Stimulated activated naive CD4-positive, alpha-beta T cell treated with Interleukin-2 at 50 U/mL for 16 hours (primary cell): Measurements from ENCODE around the gene AEBP1.

Experiments used
- DNase-seq: peaks from one replicate; lab custom pipeline; 2025; lab: John Stamatoyannopoulos, UW

Gene AEBP1

GRCh38 chr7:44084701-44085100 is 19.4 kb upstream of the AEBP1 start:
- DNase-seq: no peak

DNA sequence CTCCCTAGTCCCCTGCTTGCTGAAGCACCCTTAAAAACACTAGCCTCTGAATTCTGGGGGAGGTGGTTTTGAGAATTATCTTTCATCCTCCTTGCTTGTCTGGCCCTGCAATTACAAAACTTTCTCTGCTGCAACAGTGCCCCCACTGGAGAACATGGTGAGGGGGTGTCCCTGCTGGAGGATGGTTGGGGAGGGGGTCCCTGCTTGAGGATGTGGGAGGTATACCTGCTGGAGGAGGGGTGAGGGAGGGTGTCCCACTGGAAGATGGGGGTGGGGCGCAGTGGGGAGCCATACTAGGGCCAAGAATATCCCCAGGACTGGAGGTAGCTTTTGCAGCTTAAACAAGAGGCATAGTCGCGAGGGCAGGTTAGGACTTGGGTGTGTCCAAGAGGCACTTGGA is 18.6 kb upstream of the AEBP1 start:
- DNase-seq: no peak

DNA sequence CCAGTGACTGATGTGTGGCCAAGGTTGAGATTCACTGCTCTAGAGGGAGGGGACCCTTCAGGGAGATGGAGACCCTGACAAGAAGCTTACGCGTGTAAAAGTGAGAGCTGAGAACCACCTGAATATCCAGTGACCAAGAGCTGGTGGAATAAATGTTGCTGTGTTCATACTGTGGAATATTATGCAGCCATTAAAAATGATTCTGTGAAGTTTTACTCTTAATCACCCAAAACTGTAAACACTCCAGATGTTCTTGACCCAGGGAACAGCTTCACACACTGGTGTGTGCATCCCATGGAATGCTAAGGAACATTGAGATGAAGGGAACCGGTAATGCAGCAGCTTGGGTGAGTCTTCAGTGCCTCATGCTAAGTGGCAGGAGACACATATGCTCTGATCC is 17.5 kb upstream of the AEBP1 start:
- no peak for DNase-seq

GRCh38 chr7:44087911-44088838 is 16.0 kb upstream of the AEBP1 start:
- DNase-seq: no peak

- DNase-seq: no peak
Observed at GRCh38 chr7:44093102-44093641, 11.0 kb upstream of the AEBP1 start.

DNA sequence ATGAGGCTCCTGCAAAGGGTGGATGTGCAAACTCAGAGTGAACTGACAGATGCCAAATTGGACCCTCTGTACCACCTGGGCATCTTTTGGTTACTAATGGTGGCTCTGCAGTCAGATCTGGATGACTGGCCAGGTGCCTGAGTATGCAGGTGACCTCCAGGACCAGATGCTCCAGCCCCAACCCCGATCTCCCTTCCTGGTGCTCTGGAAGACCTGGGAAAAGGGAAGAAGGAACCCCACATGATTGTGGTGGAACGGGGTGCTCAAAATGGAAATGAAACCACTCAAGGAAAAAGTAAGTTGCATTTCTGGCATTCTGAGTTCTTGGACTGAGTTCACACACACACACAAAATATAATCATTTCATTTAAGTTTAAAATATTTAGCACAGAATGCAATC is 9.8 kb upstream of the AEBP1 start:
- no peak for DNase-seq

DNA sequence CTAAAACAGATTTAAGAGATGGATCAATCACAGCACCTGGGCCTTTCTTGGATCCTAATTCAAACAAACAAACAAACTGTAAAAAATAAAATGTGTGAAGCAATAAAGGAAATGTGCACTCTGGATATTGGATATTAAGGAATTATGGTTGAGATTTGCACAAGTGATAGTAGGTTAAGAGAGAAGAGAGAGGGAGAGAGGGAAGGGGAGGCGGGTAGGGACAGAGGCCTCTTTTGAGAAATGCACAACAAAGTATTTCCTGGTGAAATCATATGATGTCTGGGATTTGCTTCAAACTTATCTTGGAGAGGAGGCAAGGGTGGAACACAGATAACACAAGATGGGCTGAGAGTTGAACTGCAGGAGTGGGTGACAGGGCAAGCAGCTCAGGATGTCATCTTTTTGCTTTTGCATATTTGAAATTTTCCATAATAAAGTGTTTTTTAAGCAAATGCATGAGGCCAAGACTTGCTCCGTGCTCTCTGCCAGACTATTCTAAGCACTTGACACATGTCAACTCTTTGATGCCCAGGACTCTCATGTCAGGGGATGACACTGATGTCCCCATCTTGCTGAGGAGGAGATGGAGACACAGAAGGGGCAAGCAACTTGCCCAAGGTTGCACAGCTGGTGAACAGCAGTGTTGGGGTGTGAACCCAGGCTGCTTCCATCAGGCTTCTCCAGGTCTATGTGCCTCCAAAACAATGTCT is 9.1 kb upstream of the AEBP1 start:
- DNase-seq: no peak

DNA sequence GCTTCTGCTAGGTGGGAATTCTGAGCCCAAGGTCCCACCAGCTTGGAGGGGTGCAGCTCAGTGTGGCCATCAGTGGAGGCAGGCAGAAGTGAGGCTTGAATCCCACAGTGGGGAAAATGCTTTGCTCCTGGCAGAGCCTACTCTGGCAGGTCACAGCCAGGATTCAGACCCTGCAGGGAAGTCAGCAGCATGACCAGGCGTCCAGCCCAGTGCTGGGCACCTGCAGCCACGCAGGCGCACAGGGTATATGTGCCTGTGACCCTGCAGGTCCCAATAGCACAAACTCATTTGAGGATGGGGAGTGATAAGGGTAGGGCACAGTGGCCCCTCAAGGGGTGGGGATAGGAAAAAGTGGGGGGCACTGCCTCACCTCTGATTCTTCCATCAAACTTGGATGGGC is 8.4 kb upstream of the AEBP1 start:
- DNase-seq: no peak

DNA sequence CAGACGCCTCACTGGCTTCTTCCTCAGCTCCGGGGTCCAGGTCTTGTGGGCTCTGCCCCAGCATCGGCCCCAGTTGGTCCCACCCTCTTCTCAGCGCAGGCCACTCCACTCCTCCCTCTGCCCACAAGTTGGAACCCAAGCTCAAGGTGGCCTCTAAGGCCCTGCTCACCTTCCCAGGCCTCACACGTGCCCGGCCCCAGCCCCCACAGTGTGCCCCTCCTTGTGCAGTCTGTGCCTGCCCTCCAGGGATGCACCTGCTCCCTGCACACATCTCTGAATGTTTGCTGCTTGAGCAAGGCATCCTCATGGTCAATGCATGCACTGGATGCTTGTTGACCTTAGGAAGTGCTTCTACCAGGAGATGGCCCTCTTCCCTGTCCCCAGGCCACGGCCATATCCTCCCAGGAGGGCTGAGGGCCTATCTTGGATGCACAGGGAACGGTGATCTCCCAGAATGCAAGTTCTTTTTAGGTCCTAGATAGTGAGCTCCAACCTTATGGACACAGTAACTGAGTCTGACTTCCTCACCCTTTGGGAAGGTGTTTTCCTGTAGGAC is 7.7 kb upstream of the AEBP1 start:
- no peak for DNase-seq

DNA sequence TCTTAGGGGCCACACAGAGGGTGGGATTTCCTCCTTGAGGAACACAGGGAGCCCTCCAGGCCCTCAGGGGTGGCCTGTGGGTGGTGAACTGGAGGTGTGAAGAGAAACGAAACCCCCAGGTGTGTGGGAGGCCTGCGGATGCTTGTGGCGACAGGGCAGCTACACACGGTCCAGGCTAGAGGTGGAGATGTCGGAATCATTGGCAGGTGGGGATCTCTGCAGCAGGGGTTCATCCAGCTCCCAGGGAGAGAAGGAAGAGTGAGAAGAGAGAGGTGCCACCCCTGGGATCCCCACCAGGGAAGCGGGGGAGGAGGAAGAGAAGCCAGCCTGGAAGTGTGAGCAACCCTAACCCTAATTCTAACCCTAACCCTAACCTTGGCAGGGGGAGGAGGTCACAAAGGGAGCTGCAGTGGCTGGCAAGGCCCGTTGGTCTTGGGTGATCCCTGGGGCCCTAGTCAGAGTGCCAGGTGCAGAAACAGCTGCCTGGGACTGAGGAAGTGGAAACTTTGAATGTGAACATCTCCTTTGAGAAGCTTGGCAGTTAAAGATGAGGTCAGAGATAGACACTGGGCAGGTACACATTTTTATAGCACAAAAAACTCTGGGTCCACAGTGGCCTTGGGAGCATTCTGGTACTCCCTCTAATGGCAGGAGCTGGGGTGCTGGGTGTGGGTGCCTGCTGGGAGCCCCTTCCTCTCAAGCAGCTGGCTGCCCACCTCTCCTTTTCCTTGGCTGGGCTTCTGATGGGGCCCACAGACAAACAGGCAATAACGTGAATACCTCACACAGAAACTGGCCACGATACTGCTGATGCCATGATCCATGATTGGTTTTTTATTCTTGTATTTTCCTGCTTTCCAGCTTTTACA is 6.8 kb upstream of the AEBP1 start:
- no peak for DNase-seq

DNA sequence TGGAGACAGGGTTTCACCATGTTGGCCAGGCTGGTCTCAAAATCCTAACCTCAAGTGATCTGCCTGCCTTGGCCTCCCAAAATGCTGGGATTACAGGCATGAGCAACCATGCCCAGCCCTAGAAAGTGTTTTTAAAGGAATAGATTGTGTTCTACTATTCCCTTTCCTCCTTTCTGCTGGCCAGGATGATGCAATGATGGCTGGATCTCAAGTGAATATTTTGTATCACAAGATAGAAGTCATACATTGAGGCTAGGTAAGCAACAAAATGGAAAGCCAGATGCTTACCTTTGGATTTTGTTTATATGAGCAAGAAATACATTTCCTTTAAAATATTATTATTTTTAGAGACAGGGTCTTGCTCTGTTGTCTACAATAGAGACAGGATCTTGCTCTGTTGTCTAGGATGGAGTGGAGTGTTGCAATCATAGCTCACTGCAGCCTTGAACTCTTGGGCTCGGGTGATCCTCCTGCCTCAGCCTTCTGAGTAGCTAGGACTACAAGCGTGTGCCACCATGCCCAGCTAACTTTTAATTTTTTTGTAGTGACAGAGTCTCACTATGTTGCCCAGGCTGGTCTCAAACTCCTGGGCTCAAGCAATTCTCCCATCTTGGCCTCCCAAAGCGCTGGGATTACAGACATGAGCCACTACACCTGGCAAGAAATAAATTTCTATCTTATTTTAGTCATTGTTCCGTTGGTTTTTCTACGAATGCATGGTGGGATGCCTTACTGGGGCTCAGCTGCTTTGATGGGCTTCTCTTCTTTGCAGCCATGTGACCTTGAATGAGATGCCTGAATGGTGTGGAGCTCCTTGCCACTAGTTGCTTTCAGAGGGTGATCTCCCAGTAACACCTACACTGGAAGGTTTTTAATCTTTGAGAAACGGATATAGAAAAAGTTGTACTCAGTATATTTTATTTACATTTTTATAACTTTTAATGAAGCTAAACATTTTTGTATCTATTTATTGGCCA is 5.8 kb upstream of the AEBP1 start:
- no peak for DNase-seq

DNA sequence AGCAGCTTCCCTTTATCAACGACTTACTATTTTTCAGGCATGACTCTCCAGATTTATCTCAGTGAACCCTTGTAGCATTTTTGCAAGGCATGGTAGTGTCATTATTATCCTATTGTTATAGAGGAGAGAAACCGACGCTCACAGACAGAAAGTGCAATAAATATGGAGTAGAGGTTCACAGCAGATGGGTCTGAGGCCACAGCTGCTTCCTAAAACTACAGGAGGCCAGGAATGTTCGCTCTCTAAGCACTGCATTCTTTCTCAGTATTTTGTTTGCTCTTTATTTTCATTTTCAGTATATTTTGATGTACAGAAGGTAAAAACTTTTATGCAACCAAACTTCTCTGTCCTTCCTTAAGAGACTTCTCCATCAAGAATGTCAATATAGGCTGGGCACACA is 4.5 kb upstream of the AEBP1 start:
- DNase-seq: no peak

DNA sequence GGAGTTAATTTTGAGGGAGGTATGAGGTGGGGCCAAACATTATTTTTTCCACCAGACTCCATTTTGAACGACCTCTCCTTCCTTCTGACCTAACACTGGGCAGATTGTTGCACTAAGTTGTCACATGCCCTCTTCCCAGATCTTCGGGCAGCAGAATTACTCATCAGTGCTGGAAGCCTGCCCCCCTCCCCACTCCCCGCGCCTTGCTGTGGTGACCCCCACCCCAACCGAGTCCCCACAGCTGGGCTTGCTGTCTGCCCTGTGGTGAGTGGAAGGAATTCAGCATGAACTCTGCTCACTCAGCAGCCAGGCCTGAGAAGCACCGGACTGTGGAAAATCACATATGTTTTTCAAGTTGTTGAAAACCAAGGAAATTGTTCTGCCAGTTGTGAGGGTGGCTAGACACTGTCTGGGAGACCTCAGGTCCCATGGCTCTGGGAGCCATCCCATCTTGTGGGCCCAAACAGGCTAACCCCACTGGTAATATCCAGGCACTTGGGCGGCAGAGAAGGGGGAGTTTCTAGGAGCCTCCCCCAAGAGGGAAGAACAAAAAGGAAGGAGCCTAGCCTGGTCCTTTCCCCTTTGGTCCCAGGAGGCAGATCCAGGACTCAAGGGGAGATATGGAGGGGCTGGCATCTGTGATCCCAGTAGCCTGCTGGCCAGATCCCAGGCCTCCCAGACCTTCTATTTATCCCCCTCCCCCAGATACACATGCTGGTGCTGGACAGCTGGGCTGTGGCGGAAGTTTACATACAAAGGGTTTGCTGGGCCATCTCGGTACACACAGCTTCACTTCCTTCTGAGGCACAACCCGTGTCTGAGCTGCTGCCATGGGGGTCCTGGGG is 3.5 kb upstream of the AEBP1 start:
- no peak for DNase-seq

DNA sequence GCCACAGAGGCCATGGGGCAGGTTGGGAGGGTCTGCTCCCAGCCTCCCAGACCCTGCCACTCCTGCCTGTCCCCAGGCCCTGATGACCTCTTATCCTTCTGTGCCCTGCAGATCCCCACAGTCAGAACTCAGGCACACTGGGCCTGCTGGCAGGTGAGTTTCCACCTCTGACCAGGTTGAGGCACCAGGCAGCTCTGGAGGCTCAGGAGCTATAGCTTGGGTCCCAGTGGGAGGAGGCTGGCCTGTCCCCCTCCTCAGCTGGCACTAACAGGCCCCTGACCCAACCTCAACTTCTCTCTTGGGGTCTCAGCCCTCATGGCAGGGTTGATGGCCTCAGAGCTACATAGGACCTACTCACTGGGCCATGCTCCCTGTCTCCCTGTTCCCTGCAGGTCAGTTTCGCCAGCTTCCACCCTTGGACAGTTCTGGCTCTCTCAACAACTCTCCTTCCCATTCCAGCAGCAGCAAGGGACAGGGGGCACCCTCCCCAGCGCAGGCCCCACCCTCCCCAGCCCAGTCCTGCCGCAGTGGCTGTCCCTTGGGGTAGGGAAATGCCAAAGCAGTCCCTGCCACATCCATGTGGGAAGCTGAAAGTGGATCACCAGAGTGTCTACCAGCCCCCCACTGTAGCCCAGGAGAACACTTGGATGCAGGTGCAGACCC is 2.7 kb upstream of the AEBP1 start:
- DNase-seq: no peak

DNA sequence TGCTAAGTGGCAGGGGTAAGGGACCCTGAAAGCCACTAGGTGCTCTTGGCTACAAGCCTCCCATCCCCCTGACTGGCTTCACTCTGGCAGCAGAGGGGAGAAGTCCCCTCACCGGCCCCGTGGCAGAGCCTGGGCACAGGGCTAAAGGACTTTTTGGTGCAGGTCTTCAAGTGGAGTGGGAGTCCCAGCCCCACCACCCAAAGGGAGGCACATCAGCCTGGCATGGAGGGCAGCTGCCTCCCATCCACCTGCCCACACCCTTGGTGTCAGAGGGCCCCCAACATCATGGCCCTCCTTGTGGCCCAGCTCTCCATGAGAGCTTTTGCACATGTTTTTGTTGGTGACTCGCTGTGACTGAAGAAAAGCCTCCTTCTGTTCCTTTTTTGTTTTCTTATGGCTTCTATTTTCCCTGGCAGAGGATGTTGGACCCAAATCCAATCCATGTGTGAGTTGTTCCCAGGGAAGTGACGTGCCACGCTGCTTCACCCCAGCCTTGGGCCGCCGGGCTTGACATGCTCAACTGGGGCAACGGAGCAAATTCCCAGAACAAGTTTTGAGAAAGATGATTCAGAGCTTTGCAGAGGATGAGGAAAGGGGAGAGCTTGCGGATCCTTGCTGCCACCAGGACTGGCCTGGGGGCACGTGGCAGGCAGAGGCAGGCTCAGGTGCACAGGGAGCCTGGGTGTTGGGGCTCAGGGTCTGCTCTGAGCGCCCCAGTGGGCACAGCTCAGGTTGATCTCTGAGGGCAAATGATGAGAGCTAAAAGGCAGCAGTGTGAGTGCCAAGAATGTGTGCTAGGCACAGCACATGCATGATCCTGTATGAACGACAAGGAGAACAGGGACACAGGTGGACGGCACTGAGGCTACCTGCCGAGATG is 1.9 kb upstream of the AEBP1 start:
- no peak for DNase-seq

DNA sequence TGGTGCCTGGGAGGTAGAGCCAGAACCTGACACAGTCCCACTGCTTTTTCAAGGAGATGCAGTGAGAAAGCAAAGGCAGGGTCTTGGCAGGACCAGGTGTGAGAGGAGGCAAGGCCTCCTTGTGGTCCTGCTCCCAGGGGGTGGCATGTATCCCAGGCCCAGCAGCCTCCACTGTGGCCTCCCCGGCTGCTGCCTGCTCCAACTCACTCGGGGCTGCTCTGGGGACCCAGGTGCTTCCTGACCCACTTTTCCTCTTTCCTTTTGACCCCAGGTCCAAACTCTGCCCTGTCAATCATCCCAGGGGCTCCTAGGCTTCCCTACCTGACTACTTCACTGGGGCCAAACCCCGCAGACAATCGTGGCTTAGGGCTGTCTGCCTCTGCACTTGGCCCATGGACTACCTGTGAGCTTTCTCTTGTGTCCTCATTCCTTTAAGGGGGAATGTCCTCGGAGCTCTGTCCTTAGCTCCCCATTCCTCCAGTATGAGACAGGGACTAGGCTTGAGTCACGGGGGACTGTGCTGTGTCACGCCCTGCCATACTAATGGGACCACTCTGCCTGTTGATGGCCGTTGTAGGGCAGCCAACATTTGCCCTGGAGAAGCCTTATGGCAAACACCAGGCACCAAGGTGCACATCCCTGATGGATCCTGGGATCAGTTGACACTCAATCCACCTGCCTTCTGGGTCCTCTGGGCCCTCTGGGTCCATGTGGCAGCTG is 1.1 kb upstream of the AEBP1 start:
- no peak for DNase-seq

DNA sequence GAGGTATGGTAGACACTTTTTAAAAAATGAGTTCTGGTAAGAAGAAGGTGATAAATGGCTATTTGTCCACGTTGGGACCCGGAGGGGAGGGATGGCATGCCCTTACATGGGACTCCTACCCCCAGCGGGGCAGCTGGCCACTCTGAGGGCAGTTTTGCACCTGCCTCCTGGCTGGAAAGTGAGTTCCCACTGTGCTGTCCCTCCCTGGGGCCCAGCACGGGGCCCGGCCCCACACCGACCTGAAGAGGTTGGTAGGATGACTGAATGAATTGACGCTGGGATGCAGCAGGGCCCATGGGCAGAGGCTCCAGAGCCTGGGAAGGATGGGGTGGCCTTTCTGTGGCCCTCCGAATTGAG is 601 bp upstream of the AEBP1 start:
- DNase-seq: no peak
